ENCODE data around the gene PLOD2.
A peak's percentile ranks its signal among the peaks of the same experiment; 100 is the strongest.
"Not testable (repeated sequence)": the region's sequence is repeated elsewhere in the genome, so short reads cannot be mapped to it uniquely, and the experiment has no call there.

PLOD2 gene

GRCh38 chr3:146142757-146143156, 18.2 kb downstream of the PLOD2 start:
- DNase-seq (ENCODE audit: low spot score) (peak; percentile 44), FAIRE-seq (peak; percentile 83)

GRCh38 chr3:146139586-146140110, 21.3 kb downstream of the PLOD2 start:
- FAIRE-seq, result no peak
- DNase-seq (ENCODE audit: low spot score), result no peak

- DNase-seq (ENCODE audit: low spot score) (no peak), FAIRE-seq (no peak)
Observed at GRCh38 chr3:146138902-146139301, 22.1 kb downstream of the PLOD2 start.

- FAIRE-seq (no peak), DNase-seq (ENCODE audit: low spot score) (no peak)
Observed at GRCh38 chr3:146136647-146137046, 24.3 kb downstream of the PLOD2 start.

GRCh38 chr3:146134348-146135117, 26.5 kb downstream of the PLOD2 start:
- FAIRE-seq (peak; percentile 32), DNase-seq (ENCODE audit: low spot score) (no peak)

GRCh38 chr3:146133441-146133840, 27.5 kb downstream of the PLOD2 start:
- FAIRE-seq (peak; percentile 54), DNase-seq (ENCODE audit: low spot score) (no peak)

GRCh38 chr3:146131616-146132410, 29.2 kb downstream of the PLOD2 start:
- FAIRE-seq, result peak; percentile 99
- peak; percentile 96 for DNase-seq (ENCODE audit: low spot score)

- peak; percentile 20 for DNase-seq (ENCODE audit: low spot score)
- FAIRE-seq, result no peak
Observed at GRCh38 chr3:146130881-146131371, 30.1 kb downstream of the PLOD2 start.

- no peak for DNase-seq (ENCODE audit: low spot score)
- FAIRE-seq, result no peak
Observed at GRCh38 chr3:146129750-146130149, 31.2 kb downstream of the PLOD2 start.

GRCh38 chr3:146128939-146129338, 32.0 kb downstream of the PLOD2 start:
- FAIRE-seq, result peak; percentile 16
- DNase-seq (ENCODE audit: low spot score), result no peak

- DNase-seq (ENCODE audit: low spot score) (no peak), FAIRE-seq (no peak)
Observed at GRCh38 chr3:146128179-146128578, 32.8 kb downstream of the PLOD2 start.

GRCh38 chr3:146125951-146126350, 35.0 kb downstream of the PLOD2 start:
- DNase-seq (ENCODE audit: low spot score), result peak; percentile 79
- FAIRE-seq, result peak; percentile 99

GRCh38 chr3:146124126-146124801, 36.7 kb downstream of the PLOD2 start:
- DNase-seq (ENCODE audit: low spot score) (no peak), FAIRE-seq (peak; percentile 71)

GRCh38 chr3:146117406-146118285, 43.3 kb downstream of the PLOD2 start:
- DNase-seq (ENCODE audit: low spot score) (peak; percentile 86), FAIRE-seq (peak; percentile 98)

GRCh38 chr3:146115619-146116018, 45.4 kb downstream of the PLOD2 start:
- no peak for FAIRE-seq
- no peak for DNase-seq (ENCODE audit: low spot score)

GRCh38 chr3:146113804-146114203, 47.2 kb downstream of the PLOD2 start:
- not testable (repeated sequence) for FAIRE-seq; DNase-seq (ENCODE audit: low spot score)

GRCh38 chr3:146111337-146111736, 49.6 kb downstream of the PLOD2 start:
- DNase-seq (ENCODE audit: low spot score) (no peak), FAIRE-seq (no peak)

GRCh38 chr3:146110161-146110560, 50.8 kb downstream of the PLOD2 start:
- no peak for DNase-seq (ENCODE audit: low spot score)
- peak; percentile 49 for FAIRE-seq

- DNase-seq (ENCODE audit: low spot score) (no peak), FAIRE-seq (no peak)
Observed at GRCh38 chr3:146106986-146107385, 54.0 kb downstream of the PLOD2 start.

GRCh38 chr3:146104068-146104467, 56.9 kb downstream of the PLOD2 start:
- no peak for FAIRE-seq
- DNase-seq (ENCODE audit: low spot score), result no peak

GRCh38 chr3:146102885-146103284, 58.1 kb downstream of the PLOD2 start:
- DNase-seq (ENCODE audit: low spot score), result no peak
- no peak for FAIRE-seq
